Measurements from ENCODE around the gene PEX3.
A peak's percentile ranks its signal among the peaks of the same experiment; 100 is the strongest.
"Not testable (repeated sequence)": the region's sequence is repeated elsewhere in the genome, so short reads cannot be mapped to it uniquely, and the experiment has no call there.

Gene PEX3

GRCh38 chr6:143507358-143508145, 56.9 kb downstream of the PEX3 start:
- no peak for DNase-seq

- not testable (repeated sequence) for DNase-seq
Measured at GRCh38 chr6:143510326-143510725, 59.7 kb downstream of the PEX3 start.

- peak; percentile 46 for DNase-seq
Measured at GRCh38 chr6:143510991-143511891, 60.6 kb downstream of the PEX3 start, which contains the start of gene FUCA2. Gene FUCA2, minus strand, starts transcription at chr6:143511720. Its CDS starts 86 bp downstream, at chr6:143511634.

GRCh38 chr6:143513410-143513809, 62.8 kb downstream of the PEX3 start:
- peak; percentile 58 for DNase-seq

GRCh38 chr6:143515061-143515760, 64.6 kb downstream of the PEX3 start:
- DNase-seq = peak; percentile 6

- DNase-seq = no peak
Measured at GRCh38 chr6:143515766-143516355, 65.3 kb downstream of the PEX3 start.

GRCh38 chr6:143516690-143517446, 66.3 kb downstream of the PEX3 start:
- DNase-seq = no peak

GRCh38 chr6:143517447-143517773, 66.8 kb downstream of the PEX3 start:
- DNase-seq = no peak

- no peak for DNase-seq
Measured at GRCh38 chr6:143522039-143522600, 71.5 kb downstream of the PEX3 start.

GRCh38 chr6:143525356-143525755, 74.8 kb downstream of the PEX3 start:
- no peak for DNase-seq

- no peak for DNase-seq
Measured at GRCh38 chr6:143527677-143528076, 77.1 kb downstream of the PEX3 start.

GRCh38 chr6:143528164-143528811, 77.7 kb downstream of the PEX3 start:
- no peak for DNase-seq

GRCh38 chr6:143529095-143529494, 78.5 kb downstream of the PEX3 start:
- DNase-seq = no peak

GRCh38 chr6:143531720-143532499, 81.3 kb downstream of the PEX3 start:
- DNase-seq = no peak

- no peak for DNase-seq
Measured at GRCh38 chr6:143535189-143535614, 84.6 kb downstream of the PEX3 start.

- peak; percentile 25 for DNase-seq
Measured at GRCh38 chr6:143536461-143536865, 85.9 kb downstream of the PEX3 start.

GRCh38 chr6:143536866-143537691, 86.5 kb downstream of the PEX3 start:
- peak; percentile 43 for DNase-seq

- DNase-seq = no peak
Measured at GRCh38 chr6:143538374-143538773, 87.8 kb downstream of the PEX3 start.

- no peak for DNase-seq
Measured at GRCh38 chr6:143539106-143539505, 88.5 kb downstream of the PEX3 start.

Data from NCI-H1105 treated with DMSO at 0.1 percent for 48 hours (cell line).